Hematopoietic multipotent progenitor cell treated with erythropoietin and hydrocortisone succinate and interleukin-3 and kit ligand, for 15 days (in vitro differentiated cells): ENCODE measurements around the gene ARMC12.
"Not testable (repeated sequence)": the region's sequence is repeated elsewhere in the genome, so short reads cannot be mapped to it uniquely, and the experiment has no call there.

Source experiments
- DNase-seq: peaks from one replicate; pipeline ENCODE4 v3.0.0-alpha.2; 2015; ENCODE audit warnings: low spot score

ARMC12 gene

DNA sequence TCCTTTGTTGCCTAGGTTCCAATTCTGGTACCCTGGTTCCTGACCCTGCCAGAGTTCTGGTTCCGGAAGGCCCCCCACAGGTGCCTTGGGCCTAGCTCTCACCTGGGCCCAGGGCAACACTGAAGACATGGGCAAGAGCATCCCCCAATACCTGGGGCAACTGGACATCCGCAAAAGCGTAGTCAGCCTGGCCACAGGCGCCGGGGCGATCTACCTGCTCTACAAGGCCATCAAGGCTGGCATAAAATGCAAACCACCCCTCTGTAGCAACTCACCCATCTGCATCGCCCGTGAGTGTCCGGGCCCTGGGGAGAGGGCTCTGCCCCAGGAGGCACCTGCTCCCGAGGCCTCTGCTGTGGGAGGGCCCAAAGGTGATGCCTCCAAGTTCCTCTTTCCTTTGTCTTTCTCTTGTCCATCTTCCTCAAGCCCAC lies at the start of gene ARMC12:
TSS of gene ARMC12 (plus strand) at position 51 of the 431 bp plus-strand sequence. CDS start at position 128, 77 bp downstream.
- DNase-seq = no peak

DNA sequence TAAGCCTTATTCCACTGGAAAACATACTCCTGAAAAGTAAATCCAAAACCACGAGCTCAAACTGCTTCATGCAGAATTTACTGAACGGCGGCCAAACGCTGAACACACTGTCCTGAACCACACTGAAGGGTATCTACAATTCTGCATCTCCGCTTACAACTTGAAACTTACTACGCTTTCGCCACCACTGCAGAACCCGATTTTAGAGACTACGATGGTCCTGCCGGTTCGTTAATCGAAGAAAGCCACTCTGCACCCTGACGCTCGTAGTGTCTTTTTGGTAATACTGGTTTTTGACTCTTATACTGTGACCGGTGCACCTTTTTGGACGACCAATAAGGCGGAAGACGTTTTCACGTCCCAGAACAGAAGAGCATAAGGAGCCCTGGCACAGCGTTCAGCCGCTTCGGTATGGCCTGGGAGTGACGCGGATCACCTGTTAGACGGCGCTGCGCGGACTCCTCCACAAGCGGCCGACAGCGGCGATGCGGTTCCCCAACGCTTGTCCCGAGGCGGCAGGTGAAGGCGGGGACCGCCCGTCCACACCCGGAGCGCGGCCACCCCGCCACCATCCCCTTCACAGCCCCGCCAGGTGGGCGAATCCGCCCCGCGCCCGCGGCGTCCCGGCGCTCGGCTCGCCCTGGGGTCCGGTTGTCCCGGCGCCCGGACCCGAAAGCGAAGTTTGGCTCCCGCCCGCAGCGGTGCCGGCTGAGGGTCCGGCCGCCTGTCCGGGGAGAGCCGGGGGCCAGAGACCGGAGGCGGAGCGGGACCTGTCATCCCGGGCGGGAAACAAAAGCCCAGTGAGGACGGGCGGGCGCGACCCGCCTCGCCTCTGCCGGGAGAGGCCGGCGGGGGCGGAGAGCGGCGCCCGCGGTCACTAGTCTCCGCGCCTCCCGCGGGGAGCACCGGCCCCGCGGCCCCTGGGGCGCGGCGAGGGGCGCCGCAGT lies 48.9 kb upstream of the ARMC12 start:
- peak; percentile 61 for DNase-seq

DNA sequence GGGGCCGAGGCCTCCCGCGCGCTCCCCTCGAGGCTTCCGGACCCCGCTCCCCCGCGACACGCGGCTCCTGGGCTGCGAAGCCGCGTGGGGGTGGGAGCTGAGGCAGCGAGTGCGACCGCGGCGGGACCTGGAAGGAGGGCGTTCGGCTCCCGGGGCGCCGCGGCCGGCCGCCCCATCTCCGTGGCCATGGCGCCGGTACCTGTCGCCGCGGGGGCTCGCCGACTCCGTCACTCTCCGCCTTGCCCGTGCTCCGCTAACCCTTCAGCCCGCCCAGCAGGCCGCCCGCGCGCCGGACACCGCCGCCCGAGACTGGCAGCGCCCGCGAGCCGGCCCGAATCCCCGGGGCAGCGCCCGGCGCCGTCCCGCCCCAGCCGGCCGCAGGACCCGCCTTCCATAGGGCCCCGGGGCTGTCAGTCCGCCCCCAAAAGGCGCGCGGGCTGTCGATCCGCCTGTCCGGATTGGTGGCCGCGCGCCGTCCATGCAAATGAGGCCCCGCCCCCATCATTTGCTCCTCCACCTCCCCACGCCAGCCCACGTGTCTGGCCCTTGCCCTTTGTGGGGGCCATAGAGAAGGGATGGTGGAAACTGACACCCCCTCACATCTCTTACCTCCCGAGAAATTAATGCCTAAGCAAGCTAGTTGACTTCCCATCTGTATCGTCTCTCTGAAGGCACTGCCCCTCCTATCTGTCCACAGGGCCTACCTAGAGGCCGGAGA lies 48.1 kb upstream of the ARMC12 start, which contains the start of gene FKBP5:
TSS of gene FKBP5 (minus strand) at position 311 of the 718 bp plus-strand sequence. CDS start 46,091 bp downstream, outside the sequence.
- DNase-seq = peak; percentile 91

DNA sequence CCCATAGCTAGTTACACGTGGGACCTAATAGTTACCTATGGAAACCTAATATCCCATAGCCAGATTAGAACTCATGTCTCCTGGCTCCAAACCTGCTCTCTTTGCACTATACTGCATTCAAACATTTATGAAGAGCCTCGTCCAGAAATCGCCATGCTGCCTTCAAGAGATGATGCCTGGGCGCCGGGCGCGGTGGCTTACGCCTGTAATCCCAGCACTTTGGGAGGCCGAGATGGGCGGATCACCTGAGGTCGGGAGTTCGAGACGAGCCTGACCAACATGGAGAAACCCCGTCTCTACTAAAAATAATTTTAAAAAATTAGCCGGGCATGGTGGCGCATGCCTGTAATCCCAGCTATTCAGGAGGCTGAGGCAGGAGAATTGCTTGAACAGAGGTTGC lies 46.8 kb upstream of the ARMC12 start:
- not testable (repeated sequence) for DNase-seq

GRCh38 chr6:35690484-35690883 lies 46.3 kb upstream of the ARMC12 start:
- DNase-seq = no peak

DNA sequence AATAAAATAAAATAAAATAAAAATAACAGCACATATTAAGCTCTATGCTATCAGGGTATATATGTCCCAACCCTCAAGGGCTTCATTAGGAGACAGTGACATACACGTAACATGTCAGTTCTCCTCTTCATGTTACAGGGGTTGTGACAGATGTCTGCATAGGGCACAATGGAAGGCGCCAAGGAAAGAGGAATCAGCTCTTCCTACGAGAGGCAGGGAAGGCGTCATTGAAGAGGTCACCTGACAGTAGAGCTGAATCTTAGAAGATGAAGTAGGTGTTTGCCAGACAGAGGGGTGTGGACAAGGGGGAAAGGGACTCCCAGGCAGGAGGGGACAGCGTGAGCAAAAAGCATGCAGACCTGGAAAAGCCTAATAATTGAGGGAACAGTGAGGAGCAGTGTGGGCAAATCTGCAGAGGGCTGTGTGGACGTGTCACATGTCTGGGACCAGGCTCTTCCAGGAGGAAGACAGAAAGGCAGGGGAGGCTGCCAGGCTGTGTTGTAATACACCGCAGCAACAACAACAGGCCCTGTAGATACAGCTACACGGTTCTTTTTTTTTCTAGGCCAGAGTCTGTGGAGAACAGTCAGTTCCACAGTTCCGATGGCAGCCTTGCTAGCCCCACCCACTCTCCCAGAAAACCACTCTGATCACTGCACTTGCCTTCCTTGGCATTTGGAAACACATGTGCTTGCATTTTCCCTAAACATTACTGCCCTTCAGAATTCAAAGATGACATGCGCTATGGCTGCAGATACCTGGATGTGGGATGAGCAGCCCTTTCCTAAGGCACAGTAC lies 45.6 kb upstream of the ARMC12 start:
- DNase-seq = no peak

GRCh38 chr6:35694462-35694861 lies 42.4 kb upstream of the ARMC12 start:
- no peak for DNase-seq

- not testable (repeated sequence) for DNase-seq
These were observed 38.4 kb upstream of the ARMC12 start for GRCh38 chr6:35698430-35698829.

DNA sequence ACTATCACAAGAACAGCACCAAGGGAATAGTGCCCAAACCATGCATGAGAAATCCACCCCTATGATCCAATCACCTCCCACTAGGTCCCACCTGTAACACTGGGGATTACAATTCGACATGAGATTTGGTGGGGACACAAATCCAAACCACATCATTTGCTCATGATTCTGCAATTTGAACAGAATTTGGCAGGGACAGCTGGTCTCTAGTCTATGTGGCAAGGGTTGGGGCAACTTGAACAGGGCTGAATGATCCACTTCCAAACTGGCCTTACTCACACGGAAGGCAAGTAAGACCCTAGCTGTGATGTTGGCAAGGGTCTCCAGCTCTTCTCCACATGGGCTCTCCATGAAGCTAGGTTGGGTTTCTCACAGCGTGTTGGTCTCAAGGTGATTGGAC lies 38.0 kb upstream of the ARMC12 start:
- DNase-seq = no peak

DNA sequence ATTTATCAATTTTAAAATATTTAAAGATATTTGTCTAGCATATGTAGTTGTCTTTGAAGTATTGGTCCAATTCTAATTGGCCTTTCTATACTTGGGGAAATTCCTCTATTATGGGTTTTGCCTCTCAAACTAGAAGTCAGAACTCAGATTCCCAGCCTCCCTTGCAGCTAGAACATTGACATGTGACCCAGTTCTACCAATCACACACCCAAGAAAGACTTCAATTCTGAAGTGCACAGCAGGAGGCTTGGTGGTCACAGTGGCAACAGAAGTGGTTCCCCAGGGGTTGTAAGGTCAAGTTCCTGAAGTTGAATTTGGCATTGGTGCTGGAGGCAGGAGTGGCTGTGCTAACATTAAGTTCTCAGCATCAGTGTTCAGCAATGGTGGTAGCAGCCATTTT lies 33.3 kb upstream of the ARMC12 start:
- no peak for DNase-seq

DNA sequence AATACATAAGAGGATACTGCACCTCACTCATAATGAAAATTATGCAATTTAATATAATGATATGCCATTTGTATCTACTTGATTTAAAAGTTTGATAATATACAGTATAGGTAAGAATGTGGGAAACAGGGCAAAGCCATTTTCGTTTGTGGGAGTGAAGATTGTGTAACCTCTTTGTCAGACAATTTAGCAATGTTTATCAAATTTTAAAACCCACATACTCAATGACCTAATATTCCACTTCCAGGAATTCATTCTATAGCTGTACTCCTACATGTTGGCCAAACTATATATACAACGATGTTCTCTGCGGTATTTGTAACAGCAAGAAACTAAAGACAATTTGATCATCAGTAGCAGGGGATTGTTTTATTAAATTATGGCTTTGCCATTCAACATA lies 30.4 kb upstream of the ARMC12 start:
- DNase-seq = no peak

GRCh38 chr6:35707714-35708407 lies 29.0 kb upstream of the ARMC12 start:
- no peak for DNase-seq

- no peak for DNase-seq
These were observed 28.2 kb upstream of the ARMC12 start for GRCh38 chr6:35708585-35708984.

GRCh38 chr6:35710241-35710847 lies 26.5 kb upstream of the ARMC12 start:
- no peak for DNase-seq

GRCh38 chr6:35711731-35712130 lies 25.1 kb upstream of the ARMC12 start:
- DNase-seq = no peak

DNA sequence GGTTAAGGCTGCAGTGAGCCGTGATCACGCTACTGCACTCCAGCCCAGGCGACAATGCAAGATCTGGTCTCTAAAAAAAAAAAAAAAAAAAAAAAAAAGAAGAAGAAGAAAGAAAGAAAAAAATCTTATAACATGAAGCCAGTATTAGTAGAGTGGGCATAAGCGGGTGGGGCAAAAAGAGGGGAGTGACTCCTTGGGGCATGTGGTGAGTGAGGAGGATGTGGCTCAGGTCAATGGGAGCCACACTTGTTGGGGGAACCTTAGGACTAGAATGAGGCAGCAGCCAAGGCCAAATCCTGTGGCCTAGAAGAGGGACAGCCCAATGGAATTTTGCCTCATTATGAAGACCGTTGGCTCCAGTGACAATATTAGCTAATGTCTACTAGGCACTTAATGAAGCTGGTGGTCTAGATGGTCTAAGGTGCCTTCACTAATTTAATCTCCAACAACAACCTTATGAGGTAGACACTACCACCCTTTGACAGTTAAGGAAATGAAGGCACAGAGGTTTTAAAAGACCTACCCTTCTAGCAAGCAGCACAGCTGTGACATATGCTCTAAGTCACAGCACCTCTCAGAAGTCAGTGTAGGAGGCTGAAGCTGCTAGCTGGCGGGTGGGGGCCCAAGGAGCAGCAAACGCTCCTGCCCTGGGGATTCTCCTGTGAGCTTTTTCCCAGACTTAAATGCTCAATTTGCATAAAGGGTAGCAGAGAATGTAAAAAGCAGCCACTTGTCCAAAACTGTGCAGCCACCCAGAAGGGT lies 23.6 kb upstream of the ARMC12 start:
- DNase-seq = no peak

DNA sequence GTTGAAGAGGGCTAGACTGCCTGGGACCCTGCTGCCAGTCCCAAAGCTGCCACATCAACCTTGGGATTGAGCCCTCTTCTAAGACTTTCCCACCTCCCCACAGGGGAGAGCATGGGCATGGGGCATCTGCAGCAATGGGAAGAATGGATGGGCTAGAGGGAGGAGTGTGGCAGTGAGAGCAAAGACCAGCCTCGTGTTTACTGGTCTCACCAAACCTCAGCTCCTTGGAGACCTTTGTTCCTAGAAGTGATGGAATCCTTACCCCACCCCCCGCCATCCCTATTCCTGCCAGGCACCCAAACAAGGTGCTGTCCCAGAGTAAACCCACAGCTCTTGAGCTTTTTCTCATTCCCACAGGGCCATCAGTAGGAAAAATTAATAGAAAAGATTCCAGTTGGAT lies 20.0 kb upstream of the ARMC12 start:
- DNase-seq = no peak

DNA sequence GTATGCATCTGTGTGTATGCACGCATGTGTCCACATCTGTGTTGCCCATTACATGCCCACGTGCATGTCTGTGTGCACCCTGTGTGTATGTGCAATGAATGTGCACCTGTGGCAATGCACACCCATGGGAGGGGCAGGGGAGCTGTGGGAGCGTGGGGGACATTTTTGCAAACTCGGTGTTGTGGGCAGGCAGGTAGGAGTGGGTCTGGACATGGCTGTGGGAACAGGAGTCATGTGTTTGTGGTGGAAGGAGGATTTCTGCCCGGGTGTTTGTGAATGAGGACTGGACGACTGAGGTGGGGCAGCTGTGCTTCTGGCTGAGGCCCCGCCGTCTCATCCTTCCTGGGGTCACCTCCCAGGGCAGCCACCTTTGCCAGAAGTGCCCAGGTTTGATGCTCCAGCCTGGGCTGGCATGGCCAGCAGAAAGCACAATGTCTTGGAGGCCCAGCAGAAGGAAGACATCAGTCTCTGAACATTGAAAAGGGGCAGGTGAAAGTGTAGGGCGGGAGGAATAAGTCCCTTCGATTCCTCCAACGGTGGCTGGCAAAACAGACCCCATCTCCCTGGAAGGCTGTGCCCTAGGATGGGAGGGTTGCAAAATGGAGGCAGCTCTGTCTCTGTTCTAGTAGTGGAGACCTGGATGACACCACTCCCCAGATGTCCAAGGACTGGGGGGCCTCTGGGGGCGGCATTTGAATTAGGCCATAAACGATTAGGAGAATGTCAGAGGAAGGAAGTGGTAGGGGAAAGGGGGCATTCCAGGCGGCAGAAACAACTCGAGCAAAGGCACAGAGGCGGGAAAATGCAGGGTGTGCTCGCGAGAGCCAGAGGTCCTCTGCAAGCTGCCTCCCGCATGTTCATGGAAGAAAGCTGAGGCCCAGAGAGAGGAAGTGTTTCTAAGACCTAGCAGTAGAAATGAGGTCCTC lies 19.1 kb upstream of the ARMC12 start:
- DNase-seq = no peak

DNA sequence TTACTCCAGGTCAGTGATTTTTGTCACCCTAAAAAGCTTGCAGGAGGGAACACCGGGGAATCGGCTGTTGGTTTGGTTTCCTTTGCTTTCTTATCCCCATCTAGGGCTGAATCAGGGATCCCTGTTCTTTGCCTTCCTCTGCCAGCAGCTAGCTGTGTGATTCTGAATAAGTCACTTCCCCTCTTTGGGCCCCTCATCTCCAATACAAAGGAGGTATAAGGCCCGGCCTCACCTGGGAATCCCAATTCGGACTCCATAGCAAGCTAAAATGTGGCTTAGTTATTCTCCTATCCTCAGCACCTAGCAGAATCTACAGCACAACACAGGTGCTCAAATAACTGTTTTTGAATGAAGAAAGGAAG lies 18.5 kb upstream of the ARMC12 start:
- no peak for DNase-seq
